ENCODE measurements around the gene DIDO1. TPM values are rescaled to one million over a fixed set of nuclear protein-coding genes. Genes with fewer than 3 reads are reported as not detected.

DIDO1 gene
- total and polyA plus RNA-seq, 4 experiments from 2014 or later = 24.7 to 129 (median 83.5) TPM

- CTCF ChIA-PET (ENCODE audit: partially characterized antibody) = interaction anchor here (1.1 kb wide), 1 partner anchor 38 kb away, joined by 3 read pairs; no protein-coding TSS in a partner anchor
- H3K4me3 Mint-ChIP-seq = no peak overlapping the region
These were observed 80.0 kb downstream of the DIDO1 start for GRCh38 chr20:62846166-62846890.

GRCh38 chr20:62845416-62846160, 80.7 kb downstream of the DIDO1 start:
- no peaks in the 10 kb centered on the region for H3K4me1 Mint-ChIP-seq
- DNase-seq = no peak
- Histone ChIP-seq H3K4me3 (ENCODE audit: low read length in 2 of 2) (no peak overlapping the region), H3K27me3 (ENCODE audit: insufficient read depth, low read length) (no peaks in the 10 kb centered on the region), H3K27ac (ENCODE audit: low read depth, low read length) (no peak overlapping the region), H3K36me3 (ENCODE audit: insufficient read depth, low read length) (no peaks in the 10 kb centered on the region), H3K4me1 (ENCODE audit: insufficient read depth, low read length) (no peaks in the 10 kb centered on the region), H3K9me3 (ENCODE audit: control insufficient read depth in 1 of 2, low read length in 2 of 2) (no peaks in the 10 kb centered on the region)
- intact Hi-C loops (cut with micrococcal nuclease) = no loop called here
- H3K9me3 Mint-ChIP-seq = peaks cover 0 to 2% (median 0%) of the 10 kb centered on the region in 8 donors
- peaks cover 6 to 9% of the 10 kb centered on the region in 2 donors for H3K36me3 Mint-ChIP-seq
- no peak overlapping the region for H3K4me3 Mint-ChIP-seq
- ChIA-PET POLR2A (ENCODE audit: partially characterized antibody) (no interaction called here), CTCF (ENCODE audit: partially characterized antibody) (no interaction called here)
- no peaks in the 10 kb centered on the region for H3K27me3 Mint-ChIP-seq
- no peak overlapping the region for H3K27ac Mint-ChIP-seq

More at GRCh38 chr20:62846166-62846890, 80.0 kb downstream of the DIDO1 start:
- Mint-ChIP-seq H3K27me3 (no peaks in the 10 kb centered on the region), H3K36me3 (peaks cover 6 to 10% of the 10 kb centered on the region in 2 donors), H3K27ac (no peak overlapping the region), H3K4me1 (peaks cover 0 to 1% (median 0%) of the 10 kb centered on the region in 4 donors), H3K9me3 (peaks cover 0 to 2% (median 0%) of the 10 kb centered on the region in 8 donors)
- no peak overlapping the region for H3K4me3 ChIP-seq (ENCODE audit: low read length in 2 of 2)
- no peaks in the 10 kb centered on the region for H3K4me1 ChIP-seq (ENCODE audit: insufficient read depth, low read length)
- DNase-seq = no peak
- H3K9me3 ChIP-seq (ENCODE audit: control insufficient read depth in 1 of 2, low read length in 2 of 2) = no peaks in the 10 kb centered on the region
- intact Hi-C loops (cut with micrococcal nuclease) = no loop called here
- no peaks in the 10 kb centered on the region for H3K36me3 ChIP-seq (ENCODE audit: insufficient read depth, low read length)
- H3K27ac ChIP-seq (ENCODE audit: low read depth, low read length) = no peak overlapping the region
- POLR2A ChIA-PET (ENCODE audit: partially characterized antibody) = no interaction called here
- H3K27me3 ChIP-seq (ENCODE audit: insufficient read depth, low read length) = no peaks in the 10 kb centered on the region

- no peak overlapping the region for H3K4me3 Mint-ChIP-seq
- peaks cover 0 to 3% (median 0%) of the 10 kb centered on the region in 8 donors for H3K9me3 Mint-ChIP-seq
- H3K4me1 ChIP-seq (ENCODE audit: insufficient read depth, low read length) = no peaks in the 10 kb centered on the region
- no peak overlapping the region for H3K4me3 ChIP-seq (ENCODE audit: low read length in 2 of 2)
- H3K36me3 Mint-ChIP-seq = peaks cover 4 to 6% of the 10 kb centered on the region in 2 donors
- no peaks in the 10 kb centered on the region for H3K27me3 ChIP-seq (ENCODE audit: insufficient read depth, low read length)
- no peak for DNase-seq
- no peaks in the 10 kb centered on the region for H3K27me3 Mint-ChIP-seq
- ChIA-PET CTCF (ENCODE audit: partially characterized antibody) (no interaction called here), POLR2A (ENCODE audit: partially characterized antibody) (no interaction called here)
- intact Hi-C loops (cut with micrococcal nuclease) = no loop called here
- no peaks in the 10 kb centered on the region for H3K4me1 Mint-ChIP-seq
- H3K36me3 ChIP-seq (ENCODE audit: insufficient read depth, low read length) = no peaks in the 10 kb centered on the region
- no peak overlapping the region for H3K27ac Mint-ChIP-seq
- H3K27ac ChIP-seq (ENCODE audit: low read depth, low read length) = no peak overlapping the region
- no peaks in the 10 kb centered on the region for H3K9me3 ChIP-seq (ENCODE audit: control insufficient read depth in 1 of 2, low read length in 2 of 2)
These were observed 82.1 kb downstream of the DIDO1 start for GRCh38 chr20:62844182-62844581.

GRCh38 chr20:62843656-62844055, 82.6 kb downstream of the DIDO1 start:
- Histone ChIP-seq H3K4me3 (ENCODE audit: low read length in 2 of 2) (no peak overlapping the region), H3K9me3 (ENCODE audit: control insufficient read depth in 1 of 2, low read length in 2 of 2) (no peaks in the 10 kb centered on the region), H3K27ac (ENCODE audit: low read depth, low read length) (no peak overlapping the region), H3K4me1 (ENCODE audit: insufficient read depth, low read length) (no peaks in the 10 kb centered on the region), H3K27me3 (ENCODE audit: insufficient read depth, low read length) (no peaks in the 10 kb centered on the region), H3K36me3 (ENCODE audit: insufficient read depth, low read length) (no peaks in the 10 kb centered on the region)
- POLR2A ChIA-PET (ENCODE audit: partially characterized antibody) = no interaction called here
- Mint-ChIP-seq H3K4me1 (no peaks in the 10 kb centered on the region), H3K4me3 (no peak overlapping the region), H3K9me3 (peaks cover 0 to 3% (median 0%) of the 10 kb centered on the region in 8 donors), H3K36me3 (peaks cover 4 to 6% of the 10 kb centered on the region in 2 donors), H3K27me3 (no peaks in the 10 kb centered on the region), H3K27ac (no peak overlapping the region)
- intact Hi-C loops (cut with micrococcal nuclease) = no loop called here
- CTCF ChIA-PET (ENCODE audit: partially characterized antibody) = no interaction called here
- no peak for DNase-seq

- Mint-ChIP-seq H3K4me1 (no peaks in the 10 kb centered on the region), H3K27me3 (peaks cover 0 to 1% of the 10 kb centered on the region in 2 donors), H3K36me3 (peaks cover 2 to 6% of the 10 kb centered on the region in 2 donors), H3K9me3 (peaks cover 0 to 1% (median 0%) of the 10 kb centered on the region in 8 donors), H3K4me3 (no peak overlapping the region), H3K27ac (no peak overlapping the region)
- Histone ChIP-seq H3K4me3 (ENCODE audit: low read length in 2 of 2) (no peak overlapping the region), H3K36me3 (ENCODE audit: insufficient read depth, low read length) (no peaks in the 10 kb centered on the region), H3K27ac (ENCODE audit: low read depth, low read length) (no peak overlapping the region), H3K9me3 (ENCODE audit: control insufficient read depth in 1 of 2, low read length in 2 of 2) (no peaks in the 10 kb centered on the region), H3K27me3 (ENCODE audit: insufficient read depth, low read length) (no peaks in the 10 kb centered on the region), H3K4me1 (ENCODE audit: insufficient read depth, low read length) (no peaks in the 10 kb centered on the region)
- CTCF ChIA-PET (ENCODE audit: partially characterized antibody) = no interaction called here
- no peak for DNase-seq
- POLR2A ChIA-PET (ENCODE audit: partially characterized antibody) = no interaction called here
- intact Hi-C loops (cut with micrococcal nuclease) = no loop called here
These were observed 84.5 kb downstream of the DIDO1 start for GRCh38 chr20:62841705-62842212.

- H3K36me3 Mint-ChIP-seq = peaks cover 2% of the 10 kb centered on the region in 2 donors
- H3K4me3 Mint-ChIP-seq = no peak overlapping the region
- no peak for DNase-seq
- Histone ChIP-seq H3K27me3 (ENCODE audit: insufficient read depth, low read length) (no peaks in the 10 kb centered on the region), H3K27ac (ENCODE audit: low read depth, low read length) (no peak overlapping the region), H3K4me1 (ENCODE audit: insufficient read depth, low read length) (no peaks in the 10 kb centered on the region), H3K4me3 (ENCODE audit: low read length in 2 of 2) (no peak overlapping the region), H3K9me3 (ENCODE audit: control insufficient read depth in 1 of 2, low read length in 2 of 2) (no peaks in the 10 kb centered on the region), H3K36me3 (ENCODE audit: insufficient read depth, low read length) (no peaks in the 10 kb centered on the region)
- intact Hi-C loops (cut with micrococcal nuclease) = no loop called here
- peaks cover 2% of the 10 kb centered on the region in 2 donors for H3K27me3 Mint-ChIP-seq
- POLR2A ChIA-PET (ENCODE audit: partially characterized antibody) = no interaction called here
- no peak overlapping the region for H3K27ac Mint-ChIP-seq
- peaks cover 0 to 1% (median 0%) of the 10 kb centered on the region in 8 donors for H3K9me3 Mint-ChIP-seq
- CTCF ChIA-PET (ENCODE audit: partially characterized antibody) = no interaction called here
- H3K4me1 Mint-ChIP-seq = no peaks in the 10 kb centered on the region
These were observed 85.8 kb downstream of the DIDO1 start for GRCh38 chr20:62840244-62841197.
